H9 (cell line): ENCODE results near the gene HES4. TPM values are rescaled to one million over a fixed set of nuclear protein-coding genes. Genes with fewer than 3 reads are reported as not detected.
A peak's percentile ranks its signal among the peaks of the same experiment; 100 is the strongest.

Experiments used
- DNase-seq: peaks from one replicate; pipeline ENCODE4 v3.0.0-alpha.2; 2017
- H2AFZ ChIP-seq: one replicate; pipeline ENCODE4 v1.6.1; 2013; ENCODE audit warnings: mild to moderate bottlenecking, low read length, control low read depth, moderate library complexity
- H2AK5ac ChIP-seq: 2 replicates; pipeline ENCODE4 v1.6.1; 2013; ENCODE audit warnings: low read length, control low read depth, mixed read lengths; ENCODE audit not compliant: insufficient read length
- H2BK120ac ChIP-seq: one replicate; pipeline ENCODE4 v1.6.1; 2013; ENCODE audit warnings: low read depth, mild to moderate bottlenecking, low read length, control low read depth, inconsistent platforms; ENCODE audit not compliant: poor library complexity, severe bottlenecking
- H2BK12ac ChIP-seq: 2 replicates; pipeline ENCODE4 v1.6.1; 2013; ENCODE audit warnings: low read length, control low read depth, mixed read lengths, low read depth; ENCODE audit not compliant: insufficient read length
- H2BK15ac ChIP-seq: 2 replicates; pipeline ENCODE4 v1.6.1; 2013; ENCODE audit warnings: low read depth, low read length, control low read depth
- H2BK20ac ChIP-seq: one replicate; pipeline ENCODE4 v1.6.1; 2013; ENCODE audit warnings: low read depth, mild to moderate bottlenecking, low read length, control low read depth, inconsistent platforms; ENCODE audit not compliant: poor library complexity, severe bottlenecking
- H2BK5ac ChIP-seq: 2 replicates; pipeline ENCODE4 v1.6.1; 2013; ENCODE audit warnings: low read length, control low read depth, mixed read lengths; ENCODE audit not compliant: insufficient read length
- H3K14ac ChIP-seq: 2 replicates; pipeline ENCODE4 v1.6.1; 2013; ENCODE audit warnings: low read length, control low read depth; ENCODE audit not compliant: insufficient read depth
- H3K18ac ChIP-seq: 2 replicates; pipeline ENCODE4 v1.6.1; 2013; ENCODE audit warnings: low read depth, mild to moderate bottlenecking, mixed read lengths, low read length, control low read depth; ENCODE audit not compliant: insufficient read length
- H3K23ac ChIP-seq: 2 replicates; pipeline ENCODE4 v1.6.1; 2013; ENCODE audit warnings: low read length, control low read depth, mixed read lengths, low read depth; ENCODE audit not compliant: insufficient read length
- H3K23me2 ChIP-seq: 2 replicates; pipeline ENCODE4 v1.6.1; 2013; ENCODE audit warnings: low read depth, mild to moderate bottlenecking, mixed read lengths, low read length, control low read depth; ENCODE audit not compliant: insufficient read length, poor library complexity, severe bottlenecking
- H3K27ac ChIP-seq: 2 replicates; pipeline ENCODE4 v1.5.1; 2013; ENCODE audit warnings: low read length, control low read depth, mixed read lengths, low read depth; ENCODE audit not compliant: insufficient read length
- H3K27me3 ChIP-seq: 2 replicates; pipeline ENCODE4 v1.6.1; 2013; ENCODE audit warnings: low read length, control low read depth, inconsistent platforms; ENCODE audit not compliant: insufficient read depth
- H3K4ac ChIP-seq: 2 replicates; pipeline ENCODE4 v1.6.1; 2013; ENCODE audit warnings: low read depth, mild to moderate bottlenecking, control low read depth, inconsistent platforms, low read length, moderate library complexity
- H3K4me1 ChIP-seq: 2 replicates; pipeline ENCODE4 v1.6.1; 2013; ENCODE audit warnings: low read length, control low read depth, inconsistent platforms; ENCODE audit not compliant: insufficient read depth
- H3K4me2 ChIP-seq: 2 replicates; pipeline ENCODE4 v1.6.1; 2013; ENCODE audit warnings: low read length, control low read depth, mixed read lengths; ENCODE audit not compliant: insufficient read length, insufficient read depth
- H3K56ac ChIP-seq: 2 replicates; pipeline ENCODE4 v1.6.1; 2013; ENCODE audit warnings: low read depth, mild to moderate bottlenecking, mixed read lengths, low read length, control low read depth; ENCODE audit not compliant: insufficient read length
- H3K79me1 ChIP-seq: 2 replicates; pipeline ENCODE4 v1.6.1; 2013; ENCODE audit warnings: low read depth, mild to moderate bottlenecking, moderate library complexity, low read length, control low read depth, inconsistent platforms; ENCODE audit not compliant: insufficient read depth, poor library complexity, severe bottlenecking
- H3K79me2 ChIP-seq: 2 replicates; pipeline ENCODE4 v1.6.1; 2013; ENCODE audit warnings: low read length, control low read depth, inconsistent platforms; ENCODE audit not compliant: insufficient read depth
- H3K9ac ChIP-seq: 2 replicates; pipeline ENCODE4 v1.6.1; 2013; ENCODE audit warnings: low read length, control low read depth, mixed read lengths; ENCODE audit not compliant: insufficient read length; ENCODE audit errors: extremely low read depth
- H3K9me3 ChIP-seq: one replicate; pipeline ENCODE4 v1.6.1; 2013; ENCODE audit warnings: low read depth, low read length, inconsistent platforms; ENCODE audit not compliant: control insufficient read depth
- H3T11ph ChIP-seq: one replicate; pipeline ENCODE4 v1.6.1; 2013; ENCODE audit warnings: mild to moderate bottlenecking, low read length, control low read depth, inconsistent platforms
- H4K20me1 ChIP-seq: one replicate; pipeline ENCODE4 v1.6.1; 2013; ENCODE audit not compliant: control insufficient read depth, insufficient read length, insufficient read depth
- H4K5ac ChIP-seq: 2 replicates; pipeline ENCODE4 v1.6.1; 2013; ENCODE audit warnings: low read depth, mild to moderate bottlenecking, mixed read lengths, low read length, control low read depth; ENCODE audit not compliant: insufficient read length
- H4K8ac ChIP-seq: replicated peaks from 2 replicates; pipeline ENCODE4 v1.6.1; 2013; ENCODE audit warnings: low read length, control low read depth, mixed read lengths, low read depth; ENCODE audit not compliant: insufficient read length
- H4K91ac ChIP-seq: 2 replicates; pipeline ENCODE4 v1.6.1; 2013; ENCODE audit warnings: low read depth, mild to moderate bottlenecking, moderate library complexity, mixed read lengths, low read length, control low read depth; ENCODE audit not compliant: insufficient read length
- H3K27ac Mint-ChIP-seq, 3 experiments: 2 replicates in 2 of 3; 3 replicates in 1 of 3; pipeline ENCODE4 v1.8.0; 2020 to 2021; ENCODE audit warnings: mixed read lengths in 3 of 3, mild to moderate bottlenecking in 1 of 3, moderate library complexity in 1 of 3
- H3K27me3 Mint-ChIP-seq: 2 replicates; pipeline ENCODE4 v1.8.0; 2021; ENCODE audit warnings: low read depth, mild to moderate bottlenecking, moderate library complexity, mixed read lengths
- H3K36me3 Mint-ChIP-seq, 3 experiments: 2 replicates in 2 of 3; 3 replicates in 1 of 3; pipeline ENCODE4 v1.8.0; 2020 to 2021; ENCODE audit warnings: low read depth in 3 of 3, mixed read lengths in 3 of 3; ENCODE audit not compliant: insufficient read depth in 1 of 3
- H3K4me1 Mint-ChIP-seq, 2 experiments: 2 replicates each; pipeline ENCODE4 v1.8.0; 2020; ENCODE audit warnings: mixed read lengths in 2 of 2
- H3K4me3 Mint-ChIP-seq, 2 experiments: 2 replicates in 1 of 2; 3 replicates in 1 of 2; pipeline ENCODE4 v1.8.0; 2020 to 2021; ENCODE audit warnings: mild to moderate bottlenecking in 2 of 2, mixed read lengths in 2 of 2, moderate library complexity in 1 of 2
- H3K9me3 Mint-ChIP-seq, 2 experiments: 2 replicates in 1 of 2; 3 replicates in 1 of 2; pipeline ENCODE4 v1.8.0; 2020; ENCODE audit warnings: mild to moderate bottlenecking in 2 of 2, mixed read lengths in 2 of 2, moderate library complexity in 1 of 2
- CTCF ChIP-seq: fragments of 200-600 bp; sonication (generic); conservative IDR thresholded peaks from 3 replicates; pipeline ENCODE4 v1.8.0; 2021; ENCODE audit warnings: antibody characterized with exemption, mild to moderate bottlenecking
- WGBS: extraction: QIAGEN DNeasy Blood & Tissue Kit; methylation state at CpG from one replicate; pipeline ENCODE4 v1.1.7; 2013; ENCODE audit warnings: missing lambda C conversion rate, low lambda C conversion rate, mixed read lengths; ENCODE audit not compliant: insufficient read length; ENCODE audit errors: extremely low coverage; 5-methylcytosine and 5-hydroxymethylcytosine counted together
- total RNA-seq: library from RNA; stranded (reverse); gene quantifications from 2 replicates; pipeline ENCODE4 v1.2.1, GENCODE V29; 2021

HES4 gene
- total RNA-seq, 1 experiment from 2014 or later, result 4.0 TPM

DNA sequence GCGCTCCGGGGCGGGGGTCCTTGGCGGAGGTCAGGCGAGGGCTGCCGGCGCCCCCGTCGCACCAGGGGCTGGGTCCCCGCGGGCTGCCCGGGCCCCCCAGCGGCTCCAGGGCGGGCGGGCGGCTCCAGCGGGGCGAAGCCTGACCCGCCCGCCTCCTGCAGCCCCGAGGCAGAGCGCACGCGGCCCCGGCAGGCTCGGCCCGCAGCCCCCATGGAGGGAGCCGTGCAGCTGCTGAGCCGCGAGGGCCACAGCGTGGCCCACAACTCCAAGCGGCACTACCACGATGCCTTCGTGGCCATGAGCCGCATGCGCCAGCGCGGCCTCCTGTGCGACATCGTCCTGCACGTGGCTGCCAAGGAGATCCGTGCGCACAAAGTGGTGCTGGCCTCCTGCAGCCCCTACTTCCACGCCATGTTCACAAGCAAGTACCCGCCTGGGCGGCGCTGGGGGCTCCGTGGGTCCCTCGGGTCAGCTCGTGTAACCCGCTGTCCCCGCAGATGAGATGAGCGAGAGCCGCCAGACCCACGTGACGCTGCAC lies 38.7 kb downstream of the HES4 start:
- Histone ChIP-seq H3K79me2 (peaks cover 5% of the 10 kb centered on the region; the same call in 1 of the 2 replicates), H3K4me1 (no peaks in the 10 kb centered on the region), H4K91ac (no peak overlapping the region), H2BK120ac (no peak overlapping the region), H3K18ac (no peak overlapping the region), H2BK12ac (no peak overlapping the region), H3K9me3 (no peaks in the 10 kb centered on the region), H2AFZ (no peak overlapping the region), H2BK5ac (no peak overlapping the region), H3T11ph (no peak overlapping the region), H4K8ac (no peak overlapping the region), H3K14ac (no peak overlapping the region), H3K27ac (no peak overlapping the region), H4K5ac (no peak overlapping the region), H3K9ac (no peak overlapping the region), H3K23me2 (peaks cover 3% of the 10 kb centered on the region), H3K27me3 (peaks cover 4% of the 10 kb centered on the region; the same call in 1 of the 2 replicates), H3K4me2 (peak overlapping the region; percentile 0), H3K4ac (no peak overlapping the region), H3K79me1 (peaks cover 4% of the 10 kb centered on the region), H2AK5ac (no peak overlapping the region), H3K56ac (no peak overlapping the region), H2BK15ac (no peak overlapping the region), H2BK20ac (no peak overlapping the region), H3K23ac (no peak overlapping the region), H4K20me1 (no peaks in the 10 kb centered on the region)
- H3K9me3 Mint-ChIP-seq, result no peaks in the 10 kb centered on the region; a peak in 1 of 5 replicates
- H3K4me1 Mint-ChIP-seq, result peaks cover 7 to 11% of the 10 kb centered on the region in 2 experiments
- no peak for DNase-seq
- TF ChIP-seq CTCF, result no peak
- no CpG with 5 or more reads among the region's 56 CpGs for WGBS
- peaks cover 19% of the 10 kb centered on the region for H3K27me3 Mint-ChIP-seq
- H3K4me3 Mint-ChIP-seq, result peak overlapping the region; percentile 51 to 73
- H3K27ac Mint-ChIP-seq, result no peak overlapping the region; a peak in 1 of 7 replicates
- peaks cover 6 to 42% (median 33%) of the 10 kb centered on the region in 3 experiments; a peak in 6 of 7 replicates for H3K36me3 Mint-ChIP-seq
